T-helper 2 cell treated with Interferon-gamma antibody and Interleukin-4, amounts not matched to agents 5 μg/mL and 100 μg/mL, for 36 hours (primary cell): Measurements from ENCODE around the gene WDR18.
A peak's percentile ranks its signal among the peaks of the same experiment; 100 is the strongest.

Source experiments
- DNase-seq: peaks from one replicate; pipeline ENCODE4 v3.0.0; 2021; ENCODE audit warnings: low spot score
- H3K27ac Mint-ChIP-seq: one replicate; pipeline ENCODE4 v1.8.0; 2021; ENCODE audit warnings: mild to moderate bottlenecking, mixed read lengths
- H3K27me3 Mint-ChIP-seq: one replicate; pipeline ENCODE4 v1.8.0; 2021; ENCODE audit warnings: low read depth, mixed read lengths
- H3K36me3 Mint-ChIP-seq: one replicate; pipeline ENCODE4 v1.8.0; 2021; ENCODE audit warnings: low read depth, mixed read lengths
- H3K4me1 Mint-ChIP-seq: one replicate; pipeline ENCODE4 v1.8.0; 2021; ENCODE audit warnings: low read depth, mixed read lengths
- H3K4me3 Mint-ChIP-seq: one replicate; pipeline ENCODE4 v1.8.0; 2022; ENCODE audit warnings: mild to moderate bottlenecking, moderate library complexity, mixed read lengths
- H3K9me3 Mint-ChIP-seq: one replicate; pipeline ENCODE4 v1.8.0; 2021; ENCODE audit warnings: mixed read lengths

Gene WDR18

GRCh38 chr19:984165-984967 is at the start of gene WDR18:
Gene WDR18, plus strand, starts transcription at chr19:984345. Its CDS starts 9 bp downstream, at chr19:984354.
- Mint-ChIP-seq H3K27me3 (no peaks in the 10 kb centered on the region), H3K4me3 (peak within 1 kb of the TSS; percentile 95), H3K9me3 (no peaks in the 10 kb centered on the region), H3K36me3 (peaks cover 12% of the 10 kb centered on the region), H3K27ac (peak within 1 kb of the TSS; percentile 89), H3K4me1 (peaks cover 8% of the 10 kb centered on the region)
- DNase-seq: peak; percentile 90

GRCh38 chr19:934865-935479 is 49.2 kb upstream of the WDR18 start:
- no peaks in the 10 kb centered on the region for H3K9me3 Mint-ChIP-seq
- H3K27ac Mint-ChIP-seq: no peak overlapping the region
- no peaks in the 10 kb centered on the region for H3K27me3 Mint-ChIP-seq
- no peak overlapping the region for H3K4me3 Mint-ChIP-seq
- no peak for DNase-seq
- peaks cover 15% of the 10 kb centered on the region for H3K36me3 Mint-ChIP-seq
- H3K4me1 Mint-ChIP-seq: peaks cover 11% of the 10 kb centered on the region

DNA sequence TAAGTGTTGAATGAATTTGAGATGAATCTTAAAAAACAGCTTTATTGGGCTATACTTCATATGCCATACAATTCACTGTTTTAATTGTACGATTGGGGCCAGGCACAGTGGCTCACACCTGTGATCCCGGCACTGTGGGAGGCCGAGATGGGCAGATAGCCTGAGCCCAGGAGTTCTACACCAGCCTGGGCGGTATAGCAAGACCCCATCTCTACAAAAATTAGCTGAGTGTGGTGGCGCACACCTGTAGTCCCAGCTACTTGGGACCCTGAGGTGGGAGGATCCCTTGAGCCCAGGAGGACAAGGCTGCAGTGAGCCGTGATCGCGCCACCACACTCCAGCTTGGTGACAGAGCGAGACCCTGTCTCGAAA is 48.0 kb upstream of the WDR18 start:
- peaks cover 15% of the 10 kb centered on the region for H3K4me1 Mint-ChIP-seq
- H3K27me3 Mint-ChIP-seq: peaks cover 2% of the 10 kb centered on the region
- H3K4me3 Mint-ChIP-seq: no peak overlapping the region
- no peaks in the 10 kb centered on the region for H3K9me3 Mint-ChIP-seq
- no peak overlapping the region for H3K27ac Mint-ChIP-seq
- H3K36me3 Mint-ChIP-seq: peaks cover 19% of the 10 kb centered on the region
- DNase-seq: no peak

GRCh38 chr19:937259-937694 is 46.9 kb upstream of the WDR18 start:
- H3K27ac Mint-ChIP-seq: no peak overlapping the region
- H3K36me3 Mint-ChIP-seq: peaks cover 24% of the 10 kb centered on the region
- H3K4me3 Mint-ChIP-seq: no peak overlapping the region
- no peak for DNase-seq
- peaks cover 17% of the 10 kb centered on the region for H3K4me1 Mint-ChIP-seq
- H3K9me3 Mint-ChIP-seq: no peaks in the 10 kb centered on the region
- peaks cover 2% of the 10 kb centered on the region for H3K27me3 Mint-ChIP-seq

DNA sequence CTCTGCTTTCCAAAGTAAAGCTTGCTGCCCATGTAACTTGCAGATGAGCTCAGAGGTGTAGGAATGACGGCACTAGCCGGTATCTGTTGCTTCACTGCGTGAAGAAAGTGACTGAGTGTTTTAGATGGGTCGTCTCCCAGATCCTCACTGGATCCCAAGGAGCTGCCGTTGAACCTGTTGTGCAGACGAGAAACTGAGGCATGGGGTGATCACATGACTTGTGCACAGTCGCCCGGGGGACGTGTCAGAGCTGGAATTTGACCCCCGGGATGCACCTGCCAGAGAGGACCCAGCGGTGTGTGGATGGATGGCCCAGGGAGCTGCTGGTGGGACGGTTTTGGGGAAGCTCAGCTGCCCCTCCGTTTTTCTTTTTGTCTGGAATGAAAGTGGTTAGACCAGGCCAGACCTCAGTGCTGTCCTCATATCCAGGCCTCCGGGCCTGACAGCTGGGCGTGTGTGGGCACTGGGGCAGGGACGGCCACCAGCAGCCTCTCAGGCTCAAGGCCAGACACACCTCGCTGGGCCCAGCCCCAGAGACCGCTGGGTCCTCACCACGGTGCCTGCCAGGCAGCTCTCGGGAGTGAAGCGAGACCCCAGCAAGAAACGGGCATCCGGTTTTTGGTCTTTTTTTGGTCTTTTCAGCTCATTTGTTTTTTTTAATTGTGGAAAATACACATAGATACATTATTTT is 45.8 kb upstream of the WDR18 start:
- H3K27ac Mint-ChIP-seq: no peak overlapping the region
- peaks cover 23% of the 10 kb centered on the region for H3K36me3 Mint-ChIP-seq
- DNase-seq: no peak
- peaks cover 15% of the 10 kb centered on the region for H3K4me1 Mint-ChIP-seq
- H3K4me3 Mint-ChIP-seq: no peak overlapping the region
- H3K27me3 Mint-ChIP-seq: peaks cover 2% of the 10 kb centered on the region
- H3K9me3 Mint-ChIP-seq: no peaks in the 10 kb centered on the region

GRCh38 chr19:939439-939838 is 44.7 kb upstream of the WDR18 start:
- Mint-ChIP-seq H3K4me3 (no peak overlapping the region), H3K9me3 (no peaks in the 10 kb centered on the region), H3K27me3 (peaks cover 2% of the 10 kb centered on the region), H3K27ac (no peak overlapping the region), H3K36me3 (peaks cover 25% of the 10 kb centered on the region), H3K4me1 (peaks cover 15% of the 10 kb centered on the region)
- no peak for DNase-seq

DNA sequence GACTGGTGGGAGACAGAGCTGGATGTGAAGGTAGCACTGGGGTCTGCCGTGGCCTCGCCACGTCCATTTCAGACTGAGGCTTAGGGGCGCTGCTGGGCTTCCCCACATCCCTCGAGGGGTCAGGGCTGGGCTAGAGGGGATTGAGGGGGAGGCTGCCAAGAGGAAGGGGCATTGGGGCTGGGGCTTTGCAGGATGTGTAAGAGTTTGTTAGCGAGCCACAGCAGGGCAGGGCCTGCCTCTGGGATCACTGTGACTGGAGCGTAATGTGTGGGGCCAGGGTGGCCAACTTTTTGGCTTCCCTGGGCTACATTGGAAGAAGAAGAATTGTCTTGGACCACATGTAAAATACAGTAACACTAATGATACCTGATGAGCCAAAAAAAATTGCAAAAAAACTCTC is 44.2 kb upstream of the WDR18 start:
- Mint-ChIP-seq H3K36me3 (peaks cover 25% of the 10 kb centered on the region), H3K4me1 (peaks cover 17% of the 10 kb centered on the region), H3K9me3 (no peaks in the 10 kb centered on the region), H3K4me3 (peak overlapping the region; percentile 65), H3K27me3 (peaks cover 2% of the 10 kb centered on the region), H3K27ac (peak overlapping the region; percentile 51)
- DNase-seq: no peak

- DNase-seq: peak; percentile 25
- Mint-ChIP-seq H3K4me1 (peaks cover 18% of the 10 kb centered on the region), H3K27me3 (peaks cover 2% of the 10 kb centered on the region), H3K36me3 (peaks cover 25% of the 10 kb centered on the region), H3K27ac (no peak overlapping the region), H3K4me3 (peak overlapping the region; percentile 73), H3K9me3 (no peaks in the 10 kb centered on the region)
Observed at GRCh38 chr19:940591-941291, 43.4 kb upstream of the WDR18 start.

- Mint-ChIP-seq H3K27ac (peak overlapping the region; percentile 65), H3K9me3 (no peaks in the 10 kb centered on the region), H3K4me3 (peak overlapping the region; percentile 73), H3K36me3 (peaks cover 25% of the 10 kb centered on the region), H3K4me1 (peaks cover 18% of the 10 kb centered on the region), H3K27me3 (peaks cover 2% of the 10 kb centered on the region)
- no peak for DNase-seq
Observed at GRCh38 chr19:941292-942132, 42.6 kb upstream of the WDR18 start.

GRCh38 chr19:942133-942645 is 42.0 kb upstream of the WDR18 start:
- no peak overlapping the region for H3K4me3 Mint-ChIP-seq
- H3K36me3 Mint-ChIP-seq: peaks cover 21% of the 10 kb centered on the region
- H3K27ac Mint-ChIP-seq: no peak overlapping the region
- no peak for DNase-seq
- H3K4me1 Mint-ChIP-seq: peaks cover 18% of the 10 kb centered on the region
- peaks cover 2% of the 10 kb centered on the region for H3K27me3 Mint-ChIP-seq
- no peaks in the 10 kb centered on the region for H3K9me3 Mint-ChIP-seq

DNA sequence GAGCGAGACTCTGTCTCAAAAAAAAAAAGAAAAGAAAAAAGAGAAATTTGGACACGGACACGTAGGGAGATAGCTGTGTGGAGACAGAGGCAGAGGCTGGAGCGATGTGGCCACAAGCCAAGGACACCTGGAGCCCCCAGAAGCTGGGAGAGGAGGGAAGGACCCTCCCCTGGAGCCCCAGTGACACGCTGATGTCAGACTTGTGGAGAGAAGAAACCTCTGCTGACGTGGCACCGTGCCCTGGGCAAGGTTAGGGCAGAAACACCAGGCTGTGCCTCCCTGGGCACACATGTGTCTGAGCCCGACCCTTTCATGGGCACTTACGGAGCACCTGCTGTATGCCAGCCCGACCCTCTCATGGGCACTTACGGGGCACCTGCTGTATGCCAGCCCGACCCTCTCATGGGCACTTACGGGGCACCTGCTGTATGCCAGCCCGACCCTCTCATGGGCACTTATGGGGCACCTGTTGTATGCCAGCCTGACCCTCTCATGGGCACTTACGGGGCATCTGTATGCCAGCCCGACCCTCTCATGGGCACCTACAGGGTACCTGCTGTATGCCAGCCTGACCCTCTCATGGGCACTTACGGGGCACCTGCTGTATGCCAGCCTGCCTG is 40.5 kb upstream of the WDR18 start:
- H3K36me3 Mint-ChIP-seq: peaks cover 14% of the 10 kb centered on the region
- H3K9me3 Mint-ChIP-seq: no peaks in the 10 kb centered on the region
- DNase-seq: no peak
- H3K27ac Mint-ChIP-seq: no peak overlapping the region
- H3K27me3 Mint-ChIP-seq: peaks cover 2% of the 10 kb centered on the region
- no peak overlapping the region for H3K4me3 Mint-ChIP-seq
- H3K4me1 Mint-ChIP-seq: peaks cover 13% of the 10 kb centered on the region

GRCh38 chr19:944171-944567 is 40.0 kb upstream of the WDR18 start:
- Mint-ChIP-seq H3K27ac (no peak overlapping the region), H3K4me1 (peaks cover 13% of the 10 kb centered on the region), H3K9me3 (no peaks in the 10 kb centered on the region), H3K4me3 (no peak overlapping the region), H3K27me3 (peaks cover 2% of the 10 kb centered on the region), H3K36me3 (peaks cover 14% of the 10 kb centered on the region)
- no peak for DNase-seq
